ENCODE results near the gene TEX53.

The TEX53 gene

GRCh38 chr9:114688909-114689610 lies 31.5 kb upstream of the TEX53 start:
- H3K4me3 ChIP-seq (ENCODE audit: low read depth, low read length), result no peak overlapping the region
- no peak for TF ChIP-seq CTCF (IDR thresholded peaks at IDR 0.05; ENCODE audit: low read depth, low read length, missing control alignments)
- no peak for DNase-seq (ENCODE audit: low read depth)

- no peak overlapping the region for H3K4me3 ChIP-seq (ENCODE audit: low read depth, low read length)
- no peak for DNase-seq (ENCODE audit: low read depth)
- TF ChIP-seq CTCF (IDR thresholded peaks at IDR 0.05; ENCODE audit: low read depth, low read length, missing control alignments), result no peak
Observed at GRCh38 chr9:114688379-114688778, 30.8 kb upstream of the TEX53 start.

- H3K4me3 ChIP-seq (ENCODE audit: low read depth, low read length), result no peak overlapping the region
- DNase-seq (ENCODE audit: low read depth), result no peak
- TF ChIP-seq CTCF (IDR thresholded peaks at IDR 0.05; ENCODE audit: low read depth, low read length, missing control alignments), result no peak
Observed at GRCh38 chr9:114687034-114687433, 29.4 kb upstream of the TEX53 start.

GRCh38 chr9:114685951-114686350 lies 28.3 kb upstream of the TEX53 start:
- no peak for DNase-seq (ENCODE audit: low read depth)
- no peak overlapping the region for H3K4me3 ChIP-seq (ENCODE audit: low read depth, low read length)
- TF ChIP-seq CTCF (IDR thresholded peaks at IDR 0.05; ENCODE audit: low read depth, low read length, missing control alignments), result no peak

GRCh38 chr9:114684036-114684435 lies 26.4 kb upstream of the TEX53 start:
- no peak overlapping the region for H3K4me3 ChIP-seq (ENCODE audit: low read depth, low read length)
- DNase-seq (ENCODE audit: low read depth), result no peak
- no peak for TF ChIP-seq CTCF (IDR thresholded peaks at IDR 0.05; ENCODE audit: low read depth, low read length, missing control alignments)

GRCh38 chr9:114682846-114683245 lies 25.2 kb upstream of the TEX53 start:
- H3K4me3 ChIP-seq (ENCODE audit: low read depth, low read length), result no peak overlapping the region
- DNase-seq (ENCODE audit: low read depth), result no peak
- TF ChIP-seq CTCF (IDR thresholded peaks at IDR 0.05; ENCODE audit: low read depth, low read length, missing control alignments), result no peak

All from GM12864 (cell line).